OCI-LY3 (cell line): Measurements from ENCODE around the gene IL22RA1.

Experiments
- CTCF ChIP-seq: fragments of 200-600, 300-600 bp; sonication (generic); IDR thresholded peaks from 2 replicates; pipeline ENCODE4 v1.5.1; 2014; ENCODE audit warnings: antibody characterized with exemption, low read length, low read depth
- EZH2phosphoT487 ChIP-seq: fragments of 200-600 bp; shearing (Covaris generic); IDR thresholded peaks from 2 replicates; pipeline ENCODE4 v1.6.1; 2018; ENCODE audit warnings: antibody characterized with exemption, mixed run types, low read depth

- TF ChIP-seq EZH2phosphoT487 = no peak
- TF ChIP-seq CTCF = no peak
Measured at GRCh38 chr1:24096739-24097103, 46.2 kb downstream of the IL22RA1 start.
